NCI-H82 (cell line): ENCODE results near the gene CCDC137.

Source experiments
- DNase-seq: peaks from one replicate; lab custom pipeline; 2025; lab: John Stamatoyannopoulos, UW

Gene CCDC137

GRCh38 chr17:81651692-81652091 lies 14.8 kb upstream of the CCDC137 start:
- no peak for DNase-seq

- DNase-seq = peak; percentile 76
These were observed 13.4 kb upstream of the CCDC137 start for GRCh38 chr17:81652906-81653771.

GRCh38 chr17:81655378-81656117 lies 11.0 kb upstream of the CCDC137 start:
- peak; percentile 97 for DNase-seq

GRCh38 chr17:81656118-81656743 lies 10.3 kb upstream of the CCDC137 start, which contains the start of gene PDE6G:
Gene PDE6G, minus strand, starts transcription at chr17:81656542. Its CDS starts 3,237 bp downstream, at chr17:81653305.
- DNase-seq = peak; percentile 99

- peak; percentile 88 for DNase-seq
These were observed 9.7 kb upstream of the CCDC137 start for GRCh38 chr17:81656835-81657234.

GRCh38 chr17:81659038-81659437 lies 7.5 kb upstream of the CCDC137 start:
- DNase-seq = no peak

GRCh38 chr17:81660441-81660840 lies 6.1 kb upstream of the CCDC137 start:
- no peak for DNase-seq

GRCh38 chr17:81662002-81662401 lies 4.5 kb upstream of the CCDC137 start:
- DNase-seq = no peak

- no peak for DNase-seq
These were observed 2.5 kb upstream of the CCDC137 start for GRCh38 chr17:81664051-81664470.

- DNase-seq = peak; percentile 61
These were observed 1.1 kb upstream of the CCDC137 start for GRCh38 chr17:81665205-81666091.

GRCh38 chr17:81666092-81666341 lies 520 bp upstream of the CCDC137 start:
- peak; percentile 63 for DNase-seq

- no peak for DNase-seq
These were observed 1.2 kb downstream of the CCDC137 start for GRCh38 chr17:81667754-81668153.

- no peak for DNase-seq
These were observed 6.0 kb downstream of the CCDC137 start for GRCh38 chr17:81672504-81672903.

GRCh38 chr17:81672954-81673353 lies 6.4 kb downstream of the CCDC137 start:
- no peak for DNase-seq

GRCh38 chr17:81673561-81674258 lies 7.2 kb downstream of the CCDC137 start:
- no peak for DNase-seq

GRCh38 chr17:81675515-81676221 lies 9.1 kb downstream of the CCDC137 start:
- DNase-seq = peak; percentile 70

GRCh38 chr17:81676906-81677305 lies 10.4 kb downstream of the CCDC137 start:
- DNase-seq = no peak

GRCh38 chr17:81680150-81680549 lies 13.6 kb downstream of the CCDC137 start:
- DNase-seq = no peak

GRCh38 chr17:81681672-81682071 lies 15.1 kb downstream of the CCDC137 start:
- no peak for DNase-seq

GRCh38 chr17:81682565-81683207 lies 16.1 kb downstream of the CCDC137 start:
- DNase-seq = peak; percentile 40
